ENCODE measurements around the gene SUMF1.

The SUMF1 gene

GRCh38 chr3:4355401-4356219, 111.5 kb downstream of the SUMF1 start:
- no peak for TF ChIP-seq CTCF (IDR thresholded peaks at IDR 0.05; ENCODE audit: low read depth, low read length)
- no peak overlapping the region for H3K4me3 ChIP-seq (ENCODE audit: low read depth, low read length)
- in situ Hi-C loops (cut with HindIII; ENCODE audit: low sequenced_read_pairs) = no loop called here
- no peak for DNase-seq (ENCODE audit: low read depth, low spot score)

GRCh38 chr3:4351872-4352271, 115.2 kb downstream of the SUMF1 start:
- no peak overlapping the region for H3K4me3 ChIP-seq (ENCODE audit: low read depth, low read length)
- in situ Hi-C loops (cut with HindIII; ENCODE audit: low sequenced_read_pairs) = no loop called here
- no peak for DNase-seq (ENCODE audit: low read depth, low spot score)
- no peak for TF ChIP-seq CTCF (IDR thresholded peaks at IDR 0.05; ENCODE audit: low read depth, low read length)

GRCh38 chr3:4351164-4351855, 115.8 kb downstream of the SUMF1 start:
- in situ Hi-C loops (cut with HindIII; ENCODE audit: low sequenced_read_pairs) = no loop called here
- no peak for DNase-seq (ENCODE audit: low read depth, low spot score)
- no peak for TF ChIP-seq CTCF (IDR thresholded peaks at IDR 0.05; ENCODE audit: low read depth, low read length)
- no peak overlapping the region for H3K4me3 ChIP-seq (ENCODE audit: low read depth, low read length)

- DNase-seq (ENCODE audit: low read depth, low spot score) = peak; percentile 61
- no peak overlapping the region for H3K4me3 ChIP-seq (ENCODE audit: low read depth, low read length)
- in situ Hi-C loops (cut with HindIII; ENCODE audit: low sequenced_read_pairs) = no loop called here
- peak; percentile 57 for TF ChIP-seq CTCF (IDR thresholded peaks at IDR 0.05; ENCODE audit: low read depth, low read length)
Observed at GRCh38 chr3:4350789-4351163, 116.3 kb downstream of the SUMF1 start.

- TF ChIP-seq CTCF (IDR thresholded peaks at IDR 0.05; ENCODE audit: low read depth, low read length) = no peak
- in situ Hi-C loops (cut with HindIII; ENCODE audit: low sequenced_read_pairs) = no loop called here
- peak; percentile 68 for DNase-seq (ENCODE audit: low read depth, low spot score)
- H3K4me3 ChIP-seq (ENCODE audit: low read depth, low read length) = no peak overlapping the region
Observed at GRCh38 chr3:4343258-4343657, 123.8 kb downstream of the SUMF1 start.

- TF ChIP-seq CTCF (IDR thresholded peaks at IDR 0.05; ENCODE audit: low read depth, low read length) = no peak
- in situ Hi-C loops (cut with HindIII; ENCODE audit: low sequenced_read_pairs) = no loop called here
- H3K4me3 ChIP-seq (ENCODE audit: low read depth, low read length) = no peak overlapping the region
- DNase-seq (ENCODE audit: low read depth, low spot score) = no peak
Observed at GRCh38 chr3:4341336-4341675, 125.8 kb downstream of the SUMF1 start.

Data from astrocyte of the spinal cord (primary cell).